ENCODE results near the gene ABCA4.

GRCh38 chr1:94100785-94101612, 19.9 kb downstream of the ABCA4 start:
- TF ChIP-seq CTCF (tag by site-specific recombination; IDR thresholded peaks at IDR 0.05) (no peak), KLF1 (tag by site-specific recombination; IDR thresholded peaks at IDR 0.05) (no peak), ZSCAN30 (tag by site-specific recombination; IDR thresholded peaks at IDR 0.05) (no peak), HOXC10 (CRISPR knock-in tag; IDR thresholded peaks at IDR 0.05) (no peak), MYNN (tag by site-specific recombination; IDR thresholded peaks at IDR 0.05; ENCODE audit: borderline replicate concordance) (no peak), KLF9 (tag by site-specific recombination; IDR thresholded peaks at IDR 0.05; ENCODE audit: low read depth) (no peak), ZNF23 (tag by site-specific recombination; IDR thresholded peaks at IDR 0.05; ENCODE audit: borderline replicate concordance) (no peak), ZNF10 (tag by site-specific recombination; IDR thresholded peaks at IDR 0.05) (no peak), TCF7L2 (IDR thresholded peaks at IDR 0.05; ENCODE audit: borderline replicate concordance, low read depth, low read length) (no peak), TRIM28 (IDR thresholded peaks at IDR 0.05; ENCODE audit: borderline replicate concordance, low read length) (no peak; the same call in 1 of the 2 replicates), HOXA7 (CRISPR knock-in tag; IDR thresholded peaks at IDR 0.05; ENCODE audit: borderline replicate concordance) (no peak)
- TF ChIP-seq, protein P1, sequence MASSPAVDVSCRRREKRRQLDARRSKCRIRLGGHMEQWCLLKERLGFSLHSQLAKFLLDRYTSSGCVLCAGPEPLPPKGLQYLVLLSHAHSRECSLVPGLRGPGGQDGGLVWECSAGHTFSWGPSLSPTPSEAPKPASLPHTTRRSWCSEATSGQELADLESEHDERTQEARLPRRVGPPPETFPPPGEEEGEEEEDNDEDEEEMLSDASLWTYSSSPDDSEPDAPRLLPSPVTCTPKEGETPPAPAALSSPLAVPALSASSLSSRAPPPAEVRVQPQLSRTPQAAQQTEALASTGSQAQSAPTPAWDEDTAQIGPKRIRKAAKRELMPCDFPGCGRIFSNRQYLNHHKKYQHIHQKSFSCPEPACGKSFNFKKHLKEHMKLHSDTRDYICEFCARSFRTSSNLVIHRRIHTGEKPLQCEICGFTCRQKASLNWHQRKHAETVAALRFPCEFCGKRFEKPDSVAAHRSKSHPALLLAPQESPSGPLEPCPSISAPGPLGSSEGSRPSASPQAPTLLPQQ (tag by site-specific recombination; IDR thresholded peaks at IDR 0.05), result no peak
- TF ChIP-seq, protein P2, sequence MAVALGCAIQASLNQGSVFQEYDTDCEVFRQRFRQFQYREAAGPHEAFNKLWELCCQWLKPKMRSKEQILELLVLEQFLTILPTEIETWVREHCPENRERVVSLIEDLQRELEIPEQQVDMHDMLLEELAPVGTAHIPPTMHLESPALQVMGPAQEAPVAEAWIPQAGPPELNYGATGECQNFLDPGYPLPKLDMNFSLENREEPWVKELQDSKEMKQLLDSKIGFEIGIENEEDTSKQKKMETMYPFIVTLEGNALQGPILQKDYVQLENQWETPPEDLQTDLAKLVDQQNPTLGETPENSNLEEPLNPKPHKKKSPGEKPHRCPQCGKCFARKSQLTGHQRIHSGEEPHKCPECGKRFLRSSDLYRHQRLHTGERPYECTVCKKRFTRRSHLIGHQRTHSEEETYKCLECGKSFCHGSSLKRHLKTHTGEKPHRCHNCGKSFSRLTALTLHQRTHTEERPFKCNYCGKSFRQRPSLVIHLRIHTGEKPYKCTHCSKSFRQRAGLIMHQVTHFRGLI (tag by site-specific recombination; IDR thresholded peaks at IDR 0.05), result no peak
- TF ChIP-seq, protein P3, sequence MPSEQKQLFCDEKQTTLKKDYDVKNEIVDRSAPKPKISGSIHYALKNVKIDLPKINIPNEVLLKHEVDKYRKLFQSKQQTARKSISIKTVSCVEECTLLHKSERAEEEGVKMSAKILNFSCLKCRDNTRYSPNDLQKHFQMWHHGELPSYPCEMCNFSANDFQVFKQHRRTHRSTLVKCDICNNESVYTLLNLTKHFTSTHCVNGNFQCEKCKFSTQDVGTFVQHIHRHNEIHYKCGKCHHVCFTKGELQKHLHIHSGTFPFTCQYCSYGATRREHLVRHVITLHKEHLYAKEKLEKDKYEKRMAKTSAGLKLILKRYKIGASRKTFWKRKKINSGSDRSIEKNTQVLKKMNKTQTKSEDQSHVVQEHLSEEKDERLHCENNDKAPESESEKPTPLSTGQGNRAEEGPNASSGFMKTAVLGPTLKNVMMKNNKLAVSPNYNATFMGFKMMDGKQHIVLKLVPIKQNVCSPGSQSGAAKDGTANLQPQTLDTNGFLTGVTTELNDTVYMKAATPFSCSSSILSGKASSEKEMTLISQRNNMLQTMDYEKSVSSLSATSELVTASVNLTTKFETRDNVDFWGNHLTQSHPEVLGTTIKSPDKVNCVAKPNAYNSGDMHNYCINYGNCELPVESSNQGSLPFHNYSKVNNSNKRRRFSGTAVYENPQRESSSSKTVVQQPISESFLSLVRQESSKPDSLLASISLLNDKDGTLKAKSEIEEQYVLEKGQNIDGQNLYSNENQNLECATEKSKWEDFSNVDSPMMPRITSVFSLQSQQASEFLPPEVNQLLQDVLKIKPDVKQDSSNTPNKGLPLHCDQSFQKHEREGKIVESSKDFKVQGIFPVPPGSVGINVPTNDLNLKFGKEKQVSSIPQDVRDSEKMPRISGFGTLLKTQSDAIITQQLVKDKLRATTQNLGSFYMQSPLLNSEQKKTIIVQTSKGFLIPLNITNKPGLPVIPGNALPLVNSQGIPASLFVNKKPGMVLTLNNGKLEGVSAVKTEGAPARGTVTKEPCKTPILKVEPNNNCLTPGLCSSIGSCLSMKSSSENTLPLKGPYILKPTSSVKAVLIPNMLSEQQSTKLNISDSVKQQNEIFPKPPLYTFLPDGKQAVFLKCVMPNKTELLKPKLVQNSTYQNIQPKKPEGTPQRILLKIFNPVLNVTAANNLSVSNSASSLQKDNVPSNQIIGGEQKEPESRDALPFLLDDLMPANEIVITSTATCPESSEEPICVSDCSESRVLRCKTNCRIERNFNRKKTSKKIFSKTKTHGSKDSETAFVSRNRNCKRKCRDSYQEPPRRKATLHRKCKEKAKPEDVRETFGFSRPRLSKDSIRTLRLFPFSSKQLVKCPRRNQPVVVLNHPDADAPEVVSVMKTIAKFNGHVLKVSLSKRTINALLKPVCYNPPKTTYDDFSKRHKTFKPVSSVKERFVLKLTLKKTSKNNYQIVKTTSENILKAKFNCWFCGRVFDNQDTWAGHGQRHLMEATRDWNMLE (tag by site-specific recombination; conservative IDR thresholded peaks at IDR 0.05; ENCODE audit: low read depth), result no peak

Data from HEK293 (cell line).